Mucosa of stomach (tissue), 1 donor: ENCODE measurements around the gene HSPG2.
A peak's percentile ranks its signal among the peaks of the same experiment; 100 is the strongest.
"Not testable (repeated sequence)": the region's sequence is repeated elsewhere in the genome, so short reads cannot be mapped to it uniquely, and the experiment has no call there.

Source experiments
- H3K27me3 ChIP-seq: one replicate; pipeline ENCODE4 v1.7.0; 2013; ENCODE audit warnings: mild to moderate bottlenecking, low read length; ENCODE audit not compliant: control insufficient read depth, insufficient read depth
- H3K36me3 ChIP-seq: one replicate; pipeline ENCODE4 v1.7.0; 2013; ENCODE audit warnings: low read length; ENCODE audit not compliant: control insufficient read depth, insufficient read depth
- H3K4me1 ChIP-seq: one replicate; pipeline ENCODE4 v1.7.0; 2013; ENCODE audit warnings: mild to moderate bottlenecking, low read length; ENCODE audit not compliant: control insufficient read depth, insufficient read depth
- H3K4me3 ChIP-seq: one replicate; pipeline ENCODE4 v1.7.0; 2013; ENCODE audit warnings: low read length
- H3K9ac ChIP-seq: one replicate; pipeline ENCODE4 v1.7.0; 2013; ENCODE audit warnings: mild to moderate bottlenecking, low read length, moderate library complexity
- H3K9me3 ChIP-seq: one replicate; pipeline ENCODE4 v1.7.0; 2013; ENCODE audit warnings: mild to moderate bottlenecking, low read length, moderate library complexity; ENCODE audit not compliant: control insufficient read depth
- donor health status: Pancreatic carcinoma.

The HSPG2 gene

GRCh38 chr1:21799730-21800129 is 137.4 kb downstream of the HSPG2 start:
- H3K9me3 ChIP-seq: no peaks in the 10 kb centered on the region
- H3K4me1 ChIP-seq: no peaks in the 10 kb centered on the region
- no peaks in the 10 kb centered on the region for H3K36me3 ChIP-seq
- H3K9ac ChIP-seq: no peak overlapping the region
- H3K4me3 ChIP-seq: no peak overlapping the region
- H3K27me3 ChIP-seq: no peaks in the 10 kb centered on the region

GRCh38 chr1:21795075-21795474 is 142.0 kb downstream of the HSPG2 start:
- no peaks in the 10 kb centered on the region for H3K36me3 ChIP-seq
- no peaks in the 10 kb centered on the region for H3K27me3 ChIP-seq
- H3K9ac ChIP-seq: no peak overlapping the region
- no peak overlapping the region for H3K4me3 ChIP-seq
- peaks cover 7% of the 10 kb centered on the region for H3K4me1 ChIP-seq
- no peaks in the 10 kb centered on the region for H3K9me3 ChIP-seq

- Histone ChIP-seq H3K27me3 (no peaks in the 10 kb centered on the region), H3K36me3 (no peaks in the 10 kb centered on the region), H3K4me1 (peaks cover 7% of the 10 kb centered on the region), H3K9me3 (no peaks in the 10 kb centered on the region), H3K4me3 (no peak overlapping the region), H3K9ac (no peak overlapping the region)
Measured at GRCh38 chr1:21794656-21795055, 142.5 kb downstream of the HSPG2 start.

GRCh38 chr1:21793104-21793503 is 144.0 kb downstream of the HSPG2 start:
- no peaks in the 10 kb centered on the region for H3K27me3 ChIP-seq
- no peak overlapping the region for H3K4me3 ChIP-seq
- no peaks in the 10 kb centered on the region for H3K9me3 ChIP-seq
- no peak overlapping the region for H3K9ac ChIP-seq
- H3K4me1 ChIP-seq: peaks cover 17% of the 10 kb centered on the region
- H3K36me3 ChIP-seq: no peaks in the 10 kb centered on the region

GRCh38 chr1:21786640-21787039 is 150.5 kb downstream of the HSPG2 start:
- Histone ChIP-seq H3K36me3 (no peaks in the 10 kb centered on the region), H3K9ac (no peak overlapping the region), H3K9me3 (no peaks in the 10 kb centered on the region), H3K4me1 (peaks cover 15% of the 10 kb centered on the region), H3K4me3 (no peak overlapping the region), H3K27me3 (no peaks in the 10 kb centered on the region)

- not testable (repeated sequence) for H3K9me3 ChIP-seq, H3K36me3 ChIP-seq, H3K27me3 ChIP-seq, H3K9ac ChIP-seq, H3K4me3 ChIP-seq
- peaks cover 14% of the 10 kb centered on the region for H3K4me1 ChIP-seq
Measured at GRCh38 chr1:21785764-21786163, 151.3 kb downstream of the HSPG2 start.

GRCh38 chr1:21783679-21784603 is 153.2 kb downstream of the HSPG2 start:
- no peaks in the 10 kb centered on the region for H3K27me3 ChIP-seq
- peak overlapping the region; percentile 100 for H3K4me3 ChIP-seq
- H3K9ac ChIP-seq: peak overlapping the region; percentile 100
- H3K4me1 ChIP-seq: peaks cover 11% of the 10 kb centered on the region
- no peaks in the 10 kb centered on the region for H3K36me3 ChIP-seq
- H3K9me3 ChIP-seq: no peaks in the 10 kb centered on the region

- Histone ChIP-seq H3K36me3 (no peaks in the 10 kb centered on the region), H3K4me1 (peaks cover 4% of the 10 kb centered on the region), H3K27me3 (no peaks in the 10 kb centered on the region), H3K4me3 (peak within 1 kb of the TSS; percentile 100), H3K9me3 (no peaks in the 10 kb centered on the region), H3K9ac (peak within 1 kb of the TSS; percentile 100)
Measured at GRCh38 chr1:21782868-21783678, 154.0 kb downstream of the HSPG2 start, which contains the start of gene USP48. USP48 (minus strand) TSS chr1:21783149; CDS start chr1:21782957, 192 bp downstream.

GRCh38 chr1:21782349-21782867 is 154.7 kb downstream of the HSPG2 start:
- Histone ChIP-seq H3K9ac (peak overlapping the region; percentile 71), H3K27me3 (no peaks in the 10 kb centered on the region), H3K4me1 (peaks cover 4% of the 10 kb centered on the region), H3K9me3 (no peaks in the 10 kb centered on the region), H3K4me3 (peak overlapping the region; percentile 73), H3K36me3 (no peaks in the 10 kb centered on the region)

- Histone ChIP-seq H3K9ac (peak overlapping the region; percentile 71), H3K27me3 (no peaks in the 10 kb centered on the region)
Measured at GRCh38 chr1:21781815-21782348, 155.2 kb downstream of the HSPG2 start.

GRCh38 chr1:21779613-21780521 is 157.2 kb downstream of the HSPG2 start:
- no peaks in the 10 kb centered on the region for H3K36me3 ChIP-seq
- H3K4me3 ChIP-seq: no peak overlapping the region
- H3K4me1 ChIP-seq: peaks cover 12% of the 10 kb centered on the region
- H3K9ac ChIP-seq: no peak overlapping the region
- H3K9me3 ChIP-seq: no peaks in the 10 kb centered on the region
- H3K27me3 ChIP-seq: no peaks in the 10 kb centered on the region

More at GRCh38 chr1:21781815-21782348, 155.2 kb downstream of the HSPG2 start:
- H3K36me3 ChIP-seq: no peaks in the 10 kb centered on the region
- no peaks in the 10 kb centered on the region for H3K9me3 ChIP-seq
- H3K4me1 ChIP-seq: peaks cover 4% of the 10 kb centered on the region
- peak overlapping the region; percentile 73 for H3K4me3 ChIP-seq
